ENCODE data around the gene KANSL1L. TPM values are rescaled to one million over a fixed set of nuclear protein-coding genes. Genes with fewer than 3 reads are reported as not detected.

The KANSL1L gene
- total RNA-seq, 1 donor from 2014 or later, result 34.4 TPM

DNA sequence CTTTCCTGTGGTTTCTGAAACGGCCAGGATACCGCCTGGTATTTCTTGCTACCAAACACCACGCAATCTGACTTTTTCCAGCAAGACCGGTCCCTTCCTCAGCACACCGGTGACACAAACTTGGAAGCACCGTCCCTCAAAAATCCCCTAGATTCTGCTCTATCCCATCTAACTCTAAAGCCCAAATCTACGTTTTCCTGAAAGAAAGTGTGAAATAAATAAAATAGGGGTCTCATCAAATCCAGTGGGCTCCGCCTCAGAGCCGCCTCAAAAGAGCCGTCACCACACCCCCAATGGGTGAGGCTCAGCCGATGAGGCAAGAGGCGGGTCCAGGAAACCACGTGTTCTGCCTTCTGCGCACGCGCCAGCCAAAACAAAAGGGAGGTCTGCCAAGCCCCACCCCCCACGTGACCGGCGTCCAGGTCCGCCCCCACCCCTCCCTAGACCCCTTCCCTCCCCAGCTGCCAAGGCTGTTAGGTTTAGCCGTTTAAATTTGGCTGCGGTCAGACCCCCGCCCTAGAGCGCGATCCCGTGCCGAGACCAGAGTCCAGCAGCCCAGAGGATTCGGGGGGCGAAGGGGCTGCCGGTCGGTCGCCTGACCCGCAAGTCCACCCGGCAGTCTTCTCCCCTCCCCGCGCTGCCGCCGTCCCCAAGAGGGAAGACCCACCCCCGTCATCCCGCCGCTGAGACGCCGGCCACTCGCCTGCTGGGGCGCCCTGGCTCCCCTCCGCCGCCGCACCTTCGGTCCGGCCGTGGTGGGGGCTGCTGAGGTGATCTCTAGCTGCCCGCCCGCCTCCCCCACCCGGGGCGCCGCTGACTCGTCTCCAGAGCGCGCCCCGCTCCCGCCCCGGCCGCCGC is 534 bp downstream of the KANSL1L start:
- peak overlapping the region; percentile 82 for H3K4me3 ChIP-seq
- DNase-seq (peak; percentile 95), ATAC-seq (peak; percentile 88 to 93)
- intact Hi-C loops (cut with DNase I), result no loop called here
- TF ChIP-seq, protein P1, sequence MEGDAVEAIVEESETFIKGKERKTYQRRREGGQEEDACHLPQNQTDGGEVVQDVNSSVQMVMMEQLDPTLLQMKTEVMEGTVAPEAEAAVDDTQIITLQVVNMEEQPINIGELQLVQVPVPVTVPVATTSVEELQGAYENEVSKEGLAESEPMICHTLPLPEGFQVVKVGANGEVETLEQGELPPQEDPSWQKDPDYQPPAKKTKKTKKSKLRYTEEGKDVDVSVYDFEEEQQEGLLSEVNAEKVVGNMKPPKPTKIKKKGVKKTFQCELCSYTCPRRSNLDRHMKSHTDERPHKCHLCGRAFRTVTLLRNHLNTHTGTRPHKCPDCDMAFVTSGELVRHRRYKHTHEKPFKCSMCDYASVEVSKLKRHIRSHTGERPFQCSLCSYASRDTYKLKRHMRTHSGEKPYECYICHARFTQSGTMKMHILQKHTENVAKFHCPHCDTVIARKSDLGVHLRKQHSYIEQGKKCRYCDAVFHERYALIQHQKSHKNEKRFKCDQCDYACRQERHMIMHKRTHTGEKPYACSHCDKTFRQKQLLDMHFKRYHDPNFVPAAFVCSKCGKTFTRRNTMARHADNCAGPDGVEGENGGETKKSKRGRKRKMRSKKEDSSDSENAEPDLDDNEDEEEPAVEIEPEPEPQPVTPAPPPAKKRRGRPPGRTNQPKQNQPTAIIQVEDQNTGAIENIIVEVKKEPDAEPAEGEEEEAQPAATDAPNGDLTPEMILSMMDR (IDR thresholded peaks at IDR 0.05), result no peak
- no peaks in the 10 kb centered on the region for H3K36me3 ChIP-seq
- H3K4me1 ChIP-seq, result peaks cover 46% of the 10 kb centered on the region
- H3K27me3 ChIP-seq (ENCODE audit: low read depth), result no peaks in the 10 kb centered on the region
- H3K9me3 ChIP-seq, result no peaks in the 10 kb centered on the region
- peak overlapping the region; percentile 98 for H3K27ac ChIP-seq

DNA sequence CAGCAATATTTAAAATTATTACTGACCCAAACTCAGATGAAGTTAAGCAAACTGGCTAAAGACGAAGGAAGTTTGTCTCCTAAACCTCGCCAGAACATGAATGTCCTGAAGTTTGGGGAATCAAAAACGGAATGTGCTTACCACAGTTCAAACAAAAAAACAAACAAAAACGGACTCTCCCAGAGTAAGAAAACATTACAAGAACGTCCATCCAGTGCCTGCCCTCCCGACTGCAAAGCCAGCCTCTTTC is 1.1 kb downstream of the KANSL1L start:
- ATAC-seq (no peak), DNase-seq (peak; percentile 58)
- H3K4me1 ChIP-seq, result peaks cover 48% of the 10 kb centered on the region
- intact Hi-C loops (cut with DNase I), result no loop called here
- TF ChIP-seq, protein P1 (IDR thresholded peaks at IDR 0.05), result no peak
- peak overlapping the region; percentile 98 for H3K27ac ChIP-seq
- H3K4me3 ChIP-seq, result peak overlapping the region; percentile 82
- H3K9me3 ChIP-seq, result no peaks in the 10 kb centered on the region
- H3K27me3 ChIP-seq (ENCODE audit: low read depth), result no peaks in the 10 kb centered on the region
- no peaks in the 10 kb centered on the region for H3K36me3 ChIP-seq

GRCh38 chr2:210169516-210170195 is 1.6 kb downstream of the KANSL1L start:
- intact Hi-C loops (cut with DNase I), result no loop called here
- Histone ChIP-seq H3K9me3 (no peaks in the 10 kb centered on the region), H3K4me3 (peak overlapping the region; percentile 82), H3K27ac (peak overlapping the region; percentile 98), H3K36me3 (no peaks in the 10 kb centered on the region), H3K27me3 (ENCODE audit: low read depth) (no peaks in the 10 kb centered on the region), H3K4me1 (peaks cover 48% of the 10 kb centered on the region)
- TF ChIP-seq, protein P1 (IDR thresholded peaks at IDR 0.05), result no peak
- peak in 1 of 2 donors; percentile 28 for ATAC-seq
- no peak for DNase-seq

GRCh38 chr2:210167227-210167626 is 4.0 kb downstream of the KANSL1L start:
- H3K27ac ChIP-seq, result peak overlapping the region; percentile 53
- H3K4me1 ChIP-seq, result peaks cover 52% of the 10 kb centered on the region
- H3K4me3 ChIP-seq, result no peak overlapping the region
- ATAC-seq (no peak), DNase-seq (no peak)
- H3K27me3 ChIP-seq (ENCODE audit: low read depth), result no peaks in the 10 kb centered on the region
- intact Hi-C loops (cut with DNase I), result no loop called here
- H3K9me3 ChIP-seq, result no peaks in the 10 kb centered on the region
- no peaks in the 10 kb centered on the region for H3K36me3 ChIP-seq
- TF ChIP-seq, protein P1 (IDR thresholded peaks at IDR 0.05), result no peak

- no peak for DNase-seq
- ATAC-seq, result peak in 1 of 2 donors; percentile 36
- intact Hi-C loops (cut with DNase I), result no loop called here
- Histone ChIP-seq H3K27me3 (ENCODE audit: low read depth) (no peaks in the 10 kb centered on the region), H3K4me3 (no peak overlapping the region), H3K9me3 (no peaks in the 10 kb centered on the region), H3K27ac (no peak overlapping the region), H3K36me3 (no peaks in the 10 kb centered on the region), H3K4me1 (peaks cover 30% of the 10 kb centered on the region)
- TF ChIP-seq, protein P1 (IDR thresholded peaks at IDR 0.05), result no peak
Observed at GRCh38 chr2:210162466-210163124, 8.6 kb downstream of the KANSL1L start.

Measured in lower lobe of right lung (tissue), 2 donors.